Cardiac muscle cell (in vitro differentiated cells and primary cell): ENCODE results near the gene MAN2C1. TPM values are rescaled to one million over a fixed set of nuclear protein-coding genes. Genes with fewer than 3 reads are reported as not detected.

ENCODE experiments used
- DNase-seq, 2 donors: peaks; one replicate each; pipeline versions ENCODE4 v3.0.0 to v3.0.0-alpha.2; 2010 to 2017; ENCODE audit warnings: low read depth in 1 of 2, low spot score in 1 of 2
- H3K27ac ChIP-seq: fragments of 200-600 bp; sonication (generic); 2 replicates; pipeline ENCODE4 v1.5.1; 2016
- H3K27me3 ChIP-seq: fragments of 200-600 bp; sonication (generic); 2 replicates; pipeline ENCODE4 v1.6.0; 2016; ENCODE audit warnings: control low read depth
- H3K36me3 ChIP-seq: fragments of 200-600 bp; sonication (generic); 2 replicates; pipeline ENCODE4 v1.5.1; 2016; ENCODE audit warnings: control low read depth
- H3K4me1 ChIP-seq: fragments of 200-600 bp; sonication (generic); 2 replicates; pipeline ENCODE4 v1.8.1; 2017; ENCODE audit warnings: low read depth, mild to moderate bottlenecking, mixed run types
- H3K4me3 ChIP-seq: fragments of 200-600 bp; sonication (generic); 2 replicates; pipeline ENCODE4 v1.5.1; 2016; ENCODE audit warnings: mild to moderate bottlenecking
- H3K9me3 ChIP-seq: fragments of 200-600 bp; sonication (generic); 2 replicates; pipeline ENCODE4 v1.5.1; 2017; ENCODE audit warnings: low read depth, mild to moderate bottlenecking, control low read depth
- CTCF ChIP-seq: IDR thresholded peaks from 2 replicates; pipeline ENCODE4 v1.5.1; 2012; ENCODE audit warnings: low read depth, mild to moderate bottlenecking, low read length
- polyA plus RNA-seq: library from polyadenylated mRNA; unstranded; fragments of >200 nt; fragmentation: Nextera tagmentation; extraction: Ambion mirVana; gene quantifications from 2 replicates; pipeline ENCODE4 v1.2.1, GENCODE V29; 2016
- total RNA-seq: library from RNA; depleted of rRNA; stranded (reverse); fragments of >200 nt; gene quantifications from 2 replicates; pipeline ENCODE4 v1.2.3, GENCODE V29; 2016

The MAN2C1 gene
- total and polyA plus RNA-seq, 2 experiments from 2014 or later = 157 to 244 TPM

- Histone ChIP-seq H3K9me3 (no peaks in the 10 kb centered on the region), H3K4me1 (peaks cover 6% of the 10 kb centered on the region), H3K36me3 (peaks cover 22% of the 10 kb centered on the region), H3K27me3 (no peaks in the 10 kb centered on the region), H3K4me3 (no peak overlapping the region), H3K27ac (no peak overlapping the region)
- no peak for TF ChIP-seq CTCF
- DNase-seq = no peak
These were observed 3.5 kb downstream of the MAN2C1 start for GRCh38 chr15:75364881-75365280.

GRCh38 chr15:75363786-75364185 is 4.6 kb downstream of the MAN2C1 start:
- no peaks in the 10 kb centered on the region for H3K9me3 ChIP-seq
- no peaks in the 10 kb centered on the region for H3K27me3 ChIP-seq
- H3K4me1 ChIP-seq = no peaks in the 10 kb centered on the region
- DNase-seq = no peak
- H3K36me3 ChIP-seq = peaks cover 22% of the 10 kb centered on the region
- no peak overlapping the region for H3K27ac ChIP-seq
- TF ChIP-seq CTCF = no peak
- no peak overlapping the region for H3K4me3 ChIP-seq

GRCh38 chr15:75362642-75363249 is 5.7 kb downstream of the MAN2C1 start:
- no peak for DNase-seq
- no peak for TF ChIP-seq CTCF
- no peaks in the 10 kb centered on the region for H3K27me3 ChIP-seq
- no peaks in the 10 kb centered on the region for H3K9me3 ChIP-seq
- no peak overlapping the region for H3K27ac ChIP-seq
- no peak overlapping the region for H3K4me3 ChIP-seq
- no peaks in the 10 kb centered on the region for H3K4me1 ChIP-seq
- H3K36me3 ChIP-seq = peaks cover 25% of the 10 kb centered on the region

- no peaks in the 10 kb centered on the region for H3K27me3 ChIP-seq
- no peaks in the 10 kb centered on the region for H3K9me3 ChIP-seq
- no peak overlapping the region for H3K27ac ChIP-seq
- no peak for DNase-seq
- H3K4me3 ChIP-seq = no peak overlapping the region
- H3K4me1 ChIP-seq = no peaks in the 10 kb centered on the region
- H3K36me3 ChIP-seq = peaks cover 26% of the 10 kb centered on the region
- no peak for TF ChIP-seq CTCF
These were observed 6.3 kb downstream of the MAN2C1 start for GRCh38 chr15:75361989-75362641.

- Histone ChIP-seq H3K27me3 (no peaks in the 10 kb centered on the region), H3K4me1 (no peaks in the 10 kb centered on the region), H3K27ac (no peak overlapping the region), H3K36me3 (peaks cover 23% of the 10 kb centered on the region), H3K4me3 (no peak overlapping the region), H3K9me3 (no peaks in the 10 kb centered on the region)
- no peak for DNase-seq
- TF ChIP-seq CTCF = no peak
These were observed 6.9 kb downstream of the MAN2C1 start for GRCh38 chr15:75361361-75361988.
